ENCODE results near the gene PRKAR2B. TPM values are rescaled to one million over a fixed set of nuclear protein-coding genes. Genes with fewer than 3 reads are reported as not detected.

The PRKAR2B gene
- total RNA-seq, 1 experiment from 2014 or later: 15.1 TPM

DNA sequence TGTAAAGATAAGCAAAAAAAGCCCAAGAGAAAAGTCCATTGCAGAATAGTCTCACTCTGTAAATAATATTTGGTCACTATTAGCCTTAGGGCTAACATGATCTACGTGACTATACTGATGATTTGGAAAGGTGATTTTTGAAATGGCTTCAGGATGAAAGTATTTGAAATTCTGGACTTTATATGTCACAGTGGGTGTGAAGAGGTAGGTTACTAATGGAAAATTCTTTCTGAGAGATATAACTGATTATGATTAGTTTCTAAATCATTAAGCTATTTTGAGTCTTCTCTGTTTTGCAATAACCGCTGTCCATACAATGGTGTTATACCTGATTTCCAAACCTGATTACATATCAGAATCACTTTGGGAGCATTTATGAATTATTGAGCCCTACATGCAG, 104.2 kb downstream of the PRKAR2B start:
- H3K4me2 ChIP-seq (ENCODE audit: low read length): no peak overlapping the region
- POLR2A ChIA-PET: interaction anchor here (1.3 kb wide), 1 partner anchor 20 kb away, joined by 4 read pairs; the partner anchor contains the start of gene HBP1
- H3K9me2 ChIP-seq (ENCODE audit: insufficient read depth): no peaks in the 10 kb centered on the region
- intact Hi-C loops (cut with micrococcal nuclease): loop anchor here (10.0 kb wide), 1 partner anchor 604 kb away; no protein-coding TSS in a partner anchor
- no peak for ATAC-seq
- H3K9me3 ChIP-seq (ENCODE audit: control insufficient read depth in 1 of 2, insufficient read depth in 1 of 2, low read depth in 1 of 2, low read length in 2 of 2): no peaks in the 10 kb centered on the region
- CTCF ChIA-PET: interaction anchor here (0.9 to 6.8 kb wide), 6 partner anchors 17 to 731 kb away, joined by 4 to 124 read pairs (median 6); partner anchors contain the start of gene HBP1
- H3K4me3 ChIP-seq (replicated peaks in 1 of 2; ENCODE audit: low read depth in 1 of 2, low read length in 2 of 2): no peak overlapping the region
- H3K27ac ChIP-seq (ENCODE audit: low read depth, low read length): no peak overlapping the region
- H3K79me2 ChIP-seq (ENCODE audit: insufficient read depth, low read length): no peaks in the 10 kb centered on the region
- no peaks in the 10 kb centered on the region for H4K20me1 ChIP-seq (ENCODE audit: insufficient read depth)
- no peak overlapping the region for H2AFZ ChIP-seq (ENCODE audit: low read depth, low read length, poor library complexity, severe bottlenecking)
- RAD21 ChIA-PET (ENCODE audit: low non-redundant PET in 1 of 2, low total read pairs in 2 of 2, uncharacterized antibody in 2 of 2, unreplicated experiment in 2 of 2): no interaction called here
- no peaks in the 10 kb centered on the region for H3K27me3 ChIP-seq (ENCODE audit: insufficient read depth, low read length)
- no TSS peak for BruUV-seq (replicated peaks)
- no peak overlapping the region for H3K9ac ChIP-seq (ENCODE audit: low read length)
- no peak for DNase-seq (ENCODE audit: low read depth, low spot score)
- TF ChIP-seq, protein P1, sequence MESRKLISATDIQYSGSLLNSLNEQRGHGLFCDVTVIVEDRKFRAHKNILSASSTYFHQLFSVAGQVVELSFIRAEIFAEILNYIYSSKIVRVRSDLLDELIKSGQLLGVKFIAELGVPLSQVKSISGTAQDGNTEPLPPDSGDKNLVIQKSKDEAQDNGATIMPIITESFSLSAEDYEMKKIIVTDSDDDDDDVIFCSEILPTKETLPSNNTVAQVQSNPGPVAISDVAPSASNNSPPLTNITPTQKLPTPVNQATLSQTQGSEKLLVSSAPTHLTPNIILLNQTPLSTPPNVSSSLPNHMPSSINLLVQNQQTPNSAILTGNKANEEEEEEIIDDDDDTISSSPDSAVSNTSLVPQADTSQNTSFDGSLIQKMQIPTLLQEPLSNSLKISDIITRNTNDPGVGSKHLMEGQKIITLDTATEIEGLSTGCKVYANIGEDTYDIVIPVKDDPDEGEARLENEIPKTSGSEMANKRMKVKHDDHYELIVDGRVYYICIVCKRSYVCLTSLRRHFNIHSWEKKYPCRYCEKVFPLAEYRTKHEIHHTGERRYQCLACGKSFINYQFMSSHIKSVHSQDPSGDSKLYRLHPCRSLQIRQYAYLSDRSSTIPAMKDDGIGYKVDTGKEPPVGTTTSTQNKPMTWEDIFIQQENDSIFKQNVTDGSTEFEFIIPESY (IDR thresholded peaks at IDR 0.05; ENCODE audit: extremely low read depth, insufficient replicate concordance, low read length): no peak
- TF ChIP-seq, protein P2, sequence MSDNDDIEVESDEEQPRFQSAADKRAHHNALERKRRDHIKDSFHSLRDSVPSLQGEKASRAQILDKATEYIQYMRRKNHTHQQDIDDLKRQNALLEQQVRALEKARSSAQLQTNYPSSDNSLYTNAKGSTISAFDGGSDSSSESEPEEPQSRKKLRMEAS (IDR thresholded peaks at IDR 0.05): no peak
- no peaks in the 10 kb centered on the region for H3K36me3 ChIP-seq (ENCODE audit: control insufficient read depth in 1 of 2, insufficient read depth in 2 of 2, low read length in 2 of 2)
- H3K4me1 ChIP-seq (ENCODE audit: control insufficient read depth in 1 of 2, insufficient read depth in 2 of 2, low read length in 2 of 2): peaks cover 2 to 17% of the 10 kb centered on the region in 2 experiments; a peak in 3 of 4 replicates

DNA sequence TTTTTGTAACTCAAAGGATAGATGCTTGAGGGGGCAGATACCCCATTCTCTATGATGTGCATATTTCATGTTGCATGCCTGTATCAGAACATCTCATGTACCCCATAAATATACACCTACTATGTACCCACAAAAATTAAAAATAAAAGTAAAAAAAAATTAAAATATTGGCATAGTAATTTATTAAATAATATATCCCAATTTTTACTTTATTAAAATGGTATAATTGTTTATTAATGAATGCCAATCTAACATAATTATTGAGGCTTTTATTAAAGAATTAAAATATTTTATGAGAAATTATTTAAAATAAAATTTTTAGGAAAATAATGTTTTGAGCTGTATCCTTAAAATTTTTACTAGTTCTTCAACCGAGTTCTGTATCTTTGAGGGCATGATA, 105.4 kb downstream of the PRKAR2B start:
- no peak overlapping the region for H3K4me3 ChIP-seq (replicated peaks in 1 of 2; ENCODE audit: low read depth in 1 of 2, low read length in 2 of 2)
- ChIA-PET RAD21 (ENCODE audit: low non-redundant PET in 1 of 2, low total read pairs in 2 of 2, uncharacterized antibody in 2 of 2, unreplicated experiment in 2 of 2) (interaction anchor here in 1 of 2 experiments (1.5 kb wide), 1 partner anchor 203 kb away, joined by 12 read pairs; no protein-coding TSS in a partner anchor), CTCF (interaction anchor here (0.7 to 6.8 kb wide), 15 partner anchors 10 to 973 kb away, joined by 3 to 124 read pairs (median 4); partner anchors contain the start of gene HBP1), POLR2A (interaction anchor here (1.4 kb wide), 1 partner anchor 19 kb away, joined by 5 read pairs; the partner anchor contains the start of gene HBP1)
- intact Hi-C loops (cut with micrococcal nuclease): loop anchor here (1.0 to 10.0 kb wide), 3 partner anchors 357 to 973 kb away; no protein-coding TSS in a partner anchor
- no peaks in the 10 kb centered on the region for H3K36me3 ChIP-seq (ENCODE audit: control insufficient read depth in 1 of 2, insufficient read depth in 2 of 2, low read length in 2 of 2)
- no peak overlapping the region for H3K27ac ChIP-seq (ENCODE audit: low read depth, low read length)
- H3K79me2 ChIP-seq (ENCODE audit: insufficient read depth, low read length): no peaks in the 10 kb centered on the region
- H3K4me1 ChIP-seq (ENCODE audit: control insufficient read depth in 1 of 2, insufficient read depth in 2 of 2, low read length in 2 of 2): peaks cover 2 to 17% of the 10 kb centered on the region in 2 experiments; a peak in 3 of 4 replicates
- ATAC-seq (no peak), DNase-seq (ENCODE audit: low read depth, low spot score) (no peak)
- TF ChIP-seq, protein P1 (IDR thresholded peaks at IDR 0.05; ENCODE audit: extremely low read depth, insufficient replicate concordance, low read length): no peak
- no peak for TF ChIP-seq ZNF274 (IDR thresholded peaks at IDR 0.05; ENCODE audit: low read depth, low read length)
- TF ChIP-seq SIN3A (IDR thresholded peaks at IDR 0.05; ENCODE audit: low read depth): no peak
- no peak for TF ChIP-seq FOSL1 (IDR thresholded peaks at IDR 0.05; ENCODE audit: low read depth)
- no peak for TF ChIP-seq CEBPB (IDR thresholded peaks at IDR 0.05; ENCODE audit: low read depth)
- TF ChIP-seq, protein P3, sequence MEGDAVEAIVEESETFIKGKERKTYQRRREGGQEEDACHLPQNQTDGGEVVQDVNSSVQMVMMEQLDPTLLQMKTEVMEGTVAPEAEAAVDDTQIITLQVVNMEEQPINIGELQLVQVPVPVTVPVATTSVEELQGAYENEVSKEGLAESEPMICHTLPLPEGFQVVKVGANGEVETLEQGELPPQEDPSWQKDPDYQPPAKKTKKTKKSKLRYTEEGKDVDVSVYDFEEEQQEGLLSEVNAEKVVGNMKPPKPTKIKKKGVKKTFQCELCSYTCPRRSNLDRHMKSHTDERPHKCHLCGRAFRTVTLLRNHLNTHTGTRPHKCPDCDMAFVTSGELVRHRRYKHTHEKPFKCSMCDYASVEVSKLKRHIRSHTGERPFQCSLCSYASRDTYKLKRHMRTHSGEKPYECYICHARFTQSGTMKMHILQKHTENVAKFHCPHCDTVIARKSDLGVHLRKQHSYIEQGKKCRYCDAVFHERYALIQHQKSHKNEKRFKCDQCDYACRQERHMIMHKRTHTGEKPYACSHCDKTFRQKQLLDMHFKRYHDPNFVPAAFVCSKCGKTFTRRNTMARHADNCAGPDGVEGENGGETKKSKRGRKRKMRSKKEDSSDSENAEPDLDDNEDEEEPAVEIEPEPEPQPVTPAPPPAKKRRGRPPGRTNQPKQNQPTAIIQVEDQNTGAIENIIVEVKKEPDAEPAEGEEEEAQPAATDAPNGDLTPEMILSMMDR (IDR thresholded peaks at IDR 0.05 in 2 of 3, conservative IDR thresholded peaks at IDR 0.05 in 1 of 3; ENCODE audit: borderline replicate concordance in 1 of 3, insufficient read depth in 1 of 3, low read depth in 2 of 3, low read length in 2 of 3): no peak
- no peak for TF ChIP-seq SP1 (IDR thresholded peaks at IDR 0.05; ENCODE audit: low read depth)
- TF ChIP-seq, protein P4, sequence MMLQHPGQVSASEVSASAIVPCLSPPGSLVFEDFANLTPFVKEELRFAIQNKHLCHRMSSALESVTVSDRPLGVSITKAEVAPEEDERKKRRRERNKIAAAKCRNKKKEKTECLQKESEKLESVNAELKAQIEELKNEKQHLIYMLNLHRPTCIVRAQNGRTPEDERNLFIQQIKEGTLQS (IDR thresholded peaks at IDR 0.05): no peak
- no peaks in the 10 kb centered on the region for H3K9me2 ChIP-seq (ENCODE audit: insufficient read depth)
- no peaks in the 10 kb centered on the region for H3K9me3 ChIP-seq (ENCODE audit: control insufficient read depth in 1 of 2, insufficient read depth in 1 of 2, low read depth in 1 of 2, low read length in 2 of 2)
- no peak overlapping the region for H3K9ac ChIP-seq (ENCODE audit: low read length)
- no TSS peak for BruUV-seq (replicated peaks)
- H3K27me3 ChIP-seq (ENCODE audit: insufficient read depth, low read length): no peaks in the 10 kb centered on the region
- no peak overlapping the region for H3K4me2 ChIP-seq (ENCODE audit: low read length)
- no peaks in the 10 kb centered on the region for H4K20me1 ChIP-seq (ENCODE audit: insufficient read depth)
- H2AFZ ChIP-seq (ENCODE audit: low read depth, low read length, poor library complexity, severe bottlenecking): no peak overlapping the region
